HUES6 (cell line): ENCODE results near the gene LPCAT1.

Experiments
- H3K27ac ChIP-seq: 2 replicates; pipeline ENCODE4 v1.7.0; 2013; ENCODE audit warnings: low read depth, mild to moderate bottlenecking, low read length, inconsistent platforms
- H3K27me3 ChIP-seq: 2 replicates; pipeline ENCODE4 v1.6.1; 2013; ENCODE audit warnings: low read length; ENCODE audit not compliant: control insufficient read depth, insufficient read depth
- H3K36me3 ChIP-seq: 2 replicates; pipeline ENCODE4 v1.6.1; 2013; ENCODE audit warnings: low read length; ENCODE audit not compliant: control insufficient read depth, insufficient read depth
- H3K4me1 ChIP-seq: 2 replicates; pipeline ENCODE4 v1.6.1; 2013; ENCODE audit warnings: low read length; ENCODE audit not compliant: control insufficient read depth, insufficient read depth
- H3K4me3 ChIP-seq: 2 replicates; pipeline ENCODE4 v1.5.1; 2013; ENCODE audit warnings: low read depth, low read length
- H3K9ac ChIP-seq: one replicate; pipeline ENCODE4 v1.6.1; 2013; ENCODE audit warnings: mild to moderate bottlenecking, low read length
- H3K9me3 ChIP-seq: 2 replicates; pipeline ENCODE4 v1.6.1; 2013; ENCODE audit warnings: low read depth, low read length; ENCODE audit not compliant: control insufficient read depth, insufficient read depth

LPCAT1 gene

DNA sequence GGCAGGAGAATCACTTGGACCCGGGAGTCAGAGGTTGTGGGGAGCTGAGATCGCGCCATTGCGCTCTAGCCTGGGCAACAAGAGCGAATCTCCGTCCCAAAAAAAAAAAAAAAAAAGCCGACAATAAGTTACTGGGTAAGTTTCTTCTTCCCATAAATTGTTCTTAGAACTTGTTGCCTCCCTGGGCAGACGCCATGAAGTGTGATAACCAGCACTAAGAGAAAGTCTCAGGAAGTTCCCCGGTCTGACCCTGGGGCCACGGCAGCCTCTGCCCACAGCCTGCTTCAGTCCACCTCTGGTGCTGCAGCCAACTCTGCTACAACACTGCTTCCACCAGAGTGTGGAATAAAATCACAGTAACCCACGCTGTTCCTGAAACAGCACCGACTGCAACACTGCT, 19.1 kb downstream of the LPCAT1 start:
- H3K4me1 ChIP-seq, result peaks cover 60% of the 10 kb centered on the region
- H3K9ac ChIP-seq, result no peak overlapping the region
- no peaks in the 10 kb centered on the region for H3K27me3 ChIP-seq
- no peaks in the 10 kb centered on the region for H3K9me3 ChIP-seq
- H3K36me3 ChIP-seq, result peaks cover 51% of the 10 kb centered on the region
- no peak overlapping the region for H3K4me3 ChIP-seq
- H3K27ac ChIP-seq, result no peak overlapping the region

DNA sequence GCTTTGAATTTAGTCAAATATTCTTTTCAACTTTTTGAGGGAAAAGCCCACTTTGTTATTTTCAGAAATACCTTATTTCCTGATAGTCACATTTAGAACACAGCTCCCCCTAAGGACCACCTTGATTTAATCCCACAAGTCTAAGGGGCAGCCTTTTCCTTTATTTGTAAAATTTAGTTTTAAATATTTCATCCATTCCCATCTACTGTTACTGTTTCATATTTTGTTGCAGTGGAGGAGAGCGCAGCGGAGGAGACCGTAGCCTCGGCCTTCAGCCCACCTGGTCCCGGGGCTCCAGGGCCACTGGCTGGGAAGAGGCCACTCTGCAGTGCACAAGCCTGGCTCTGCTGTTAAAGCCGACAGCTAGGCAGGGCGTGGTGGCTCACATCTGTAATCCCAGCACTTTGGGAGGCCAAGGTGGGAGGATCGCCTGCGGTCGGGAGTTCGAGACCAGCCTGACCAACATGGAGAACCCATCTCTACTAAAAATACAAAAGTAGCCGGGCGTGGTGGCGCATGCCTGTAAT, 19.6 kb downstream of the LPCAT1 start:
- H3K9ac ChIP-seq, result no peak overlapping the region

DNA sequence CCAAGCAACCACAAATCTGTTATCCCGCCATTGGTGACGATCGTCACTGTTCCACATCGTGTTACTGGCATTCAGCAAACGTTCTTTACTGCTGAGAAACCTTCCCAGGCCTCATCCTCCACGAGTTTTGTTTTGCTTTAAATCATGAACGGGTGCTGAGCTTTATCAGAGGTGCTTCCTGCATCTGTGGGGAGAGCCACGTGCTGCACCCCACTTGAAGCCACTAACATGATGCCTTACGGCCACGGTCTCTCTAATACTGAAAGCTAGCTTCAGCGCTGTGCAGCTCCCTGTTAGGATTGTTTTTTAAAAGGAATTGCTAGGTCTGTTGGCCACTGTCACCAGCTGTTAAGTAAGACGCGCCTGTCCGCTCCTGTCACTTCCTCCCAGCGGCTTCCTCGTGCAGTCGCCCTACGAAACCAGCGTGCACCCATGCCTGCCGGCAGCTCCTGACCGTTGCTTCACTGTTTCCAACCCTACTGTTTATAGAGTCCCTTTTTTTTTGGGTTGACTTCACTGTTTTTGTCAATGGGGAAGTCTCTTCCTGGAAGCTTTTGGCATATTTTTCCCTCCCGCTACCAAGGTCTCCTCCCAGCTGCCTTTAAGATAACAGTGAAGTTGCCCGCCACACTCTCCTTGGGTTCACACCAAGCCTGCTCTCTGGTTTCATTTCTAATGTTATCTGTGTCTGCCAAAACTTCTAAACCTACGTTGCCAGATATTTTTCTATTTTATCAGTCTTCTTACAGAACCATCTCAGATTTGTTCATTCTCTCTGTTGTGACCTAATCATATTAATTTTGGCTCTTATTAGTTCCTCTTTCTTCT, 20.3 kb downstream of the LPCAT1 start:
- H3K4me1 ChIP-seq, result peaks cover 60% of the 10 kb centered on the region
- H3K27me3 ChIP-seq, result no peaks in the 10 kb centered on the region
- H3K4me3 ChIP-seq, result no peak overlapping the region
- H3K9me3 ChIP-seq, result no peaks in the 10 kb centered on the region
- H3K9ac ChIP-seq, result no peak overlapping the region
- H3K27ac ChIP-seq, result no peak overlapping the region
- peaks cover 49% of the 10 kb centered on the region for H3K36me3 ChIP-seq

More for the DNA sequence above, 19.6 kb downstream of the LPCAT1 start:
- Histone ChIP-seq H3K4me1 (peaks cover 60% of the 10 kb centered on the region), H3K4me3 (no peak overlapping the region), H3K36me3 (peaks cover 50% of the 10 kb centered on the region), H3K27ac (no peak overlapping the region), H3K27me3 (no peaks in the 10 kb centered on the region), H3K9me3 (no peaks in the 10 kb centered on the region)

DNA sequence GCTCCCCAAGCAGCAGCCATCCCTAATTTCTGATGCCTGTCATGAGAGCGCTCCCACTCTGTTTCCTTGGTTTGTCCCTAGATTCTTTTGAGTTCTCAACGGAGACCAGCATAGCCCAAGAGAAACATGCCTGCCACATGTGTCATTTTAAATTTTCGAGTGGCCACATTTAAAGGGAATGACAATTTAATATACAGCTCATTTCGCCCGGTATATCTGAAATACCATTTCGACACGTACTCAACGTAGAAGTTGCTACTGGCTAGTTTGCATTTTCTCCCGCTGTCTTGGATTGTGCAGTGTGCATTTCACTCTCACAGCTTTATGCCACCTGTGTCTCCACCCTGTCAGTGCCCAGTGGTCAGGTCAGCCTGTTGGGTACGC, 21.0 kb downstream of the LPCAT1 start:
- Histone ChIP-seq H3K9me3 (no peaks in the 10 kb centered on the region), H3K27me3 (no peaks in the 10 kb centered on the region), H3K36me3 (peaks cover 53% of the 10 kb centered on the region), H3K4me3 (no peak overlapping the region), H3K4me1 (peaks cover 58% of the 10 kb centered on the region), H3K9ac (no peak overlapping the region), H3K27ac (no peak overlapping the region)

DNA sequence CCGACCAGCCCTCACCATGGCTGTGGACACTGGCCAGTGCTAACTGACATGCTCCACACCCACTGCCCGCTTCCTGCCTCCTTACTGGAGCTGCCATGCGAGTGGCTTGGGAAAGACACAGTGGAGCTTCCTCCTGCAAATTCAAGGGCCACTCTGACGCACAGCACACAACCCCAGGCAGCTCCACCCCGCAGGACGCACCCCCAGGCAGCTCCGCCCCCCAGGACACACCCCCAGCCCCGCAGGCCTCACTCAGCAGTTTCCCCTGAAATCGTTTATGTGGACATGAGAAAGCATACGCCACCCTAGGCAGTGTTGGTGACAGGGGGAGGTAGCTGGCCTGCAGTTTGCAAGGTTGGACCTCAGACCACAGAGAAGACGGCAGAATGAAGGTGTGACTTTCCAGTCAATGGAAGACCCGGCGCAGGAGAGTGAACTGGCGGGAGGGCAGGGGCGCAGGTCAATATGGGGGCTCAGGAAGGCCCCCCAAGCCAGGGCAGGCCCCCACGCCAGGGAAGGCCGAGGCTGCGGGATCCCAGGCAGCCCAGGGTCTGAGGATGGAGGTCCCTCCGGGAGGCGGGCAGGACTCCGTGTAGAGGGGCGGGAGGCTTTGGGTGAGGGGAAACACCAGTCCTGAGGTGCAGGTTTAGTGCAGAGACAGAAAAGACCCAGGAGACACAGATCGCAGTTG, 21.6 kb downstream of the LPCAT1 start:
- peaks cover 54% of the 10 kb centered on the region for H3K36me3 ChIP-seq
- H3K9ac ChIP-seq, result no peak overlapping the region
- H3K4me3 ChIP-seq, result no peak overlapping the region
- no peaks in the 10 kb centered on the region for H3K9me3 ChIP-seq
- no peak overlapping the region for H3K27ac ChIP-seq
- no peaks in the 10 kb centered on the region for H3K27me3 ChIP-seq
- peaks cover 53% of the 10 kb centered on the region for H3K4me1 ChIP-seq

DNA sequence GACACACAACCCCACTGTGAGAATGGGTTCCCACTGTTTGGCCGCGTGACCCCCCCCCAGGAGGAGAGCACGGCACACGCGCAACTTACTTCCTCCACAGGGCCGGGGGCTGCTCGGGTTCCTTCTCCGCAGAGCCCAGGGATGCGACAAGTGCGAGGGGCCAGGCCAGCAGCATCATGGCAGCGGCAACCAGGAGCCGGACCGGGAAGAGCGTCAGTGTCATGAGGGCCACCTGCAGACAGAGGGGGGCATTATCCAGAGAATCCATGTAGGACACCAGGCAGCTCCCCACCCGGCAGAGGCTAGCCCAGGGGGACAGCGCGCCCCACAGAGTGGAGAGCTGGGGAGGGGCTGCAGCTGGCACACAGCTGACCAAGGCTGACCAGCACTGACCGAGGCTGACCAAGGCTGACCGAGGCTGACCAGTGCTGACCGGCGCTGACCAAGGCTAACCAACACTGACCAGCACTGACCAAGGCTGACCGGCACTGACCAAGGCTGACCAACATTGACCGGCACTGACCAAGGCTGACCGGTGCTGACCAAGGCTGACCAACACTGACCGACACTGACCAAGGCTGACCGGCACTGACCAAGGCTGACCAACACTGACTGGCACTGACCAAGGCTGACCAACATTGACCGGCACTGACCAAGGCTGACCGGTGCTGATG, 22.3 kb downstream of the LPCAT1 start:
- H3K4me1 ChIP-seq, result peaks cover 46% of the 10 kb centered on the region
- H3K9me3 ChIP-seq, result no peaks in the 10 kb centered on the region
- H3K4me3 ChIP-seq, result no peak overlapping the region
- no peak overlapping the region for H3K9ac ChIP-seq
- 0 out of 2 replicates have a peak overlapping the region, but pooled peaks have one; percentile 38 for H3K27ac ChIP-seq
- peaks cover 56% of the 10 kb centered on the region for H3K36me3 ChIP-seq
- H3K27me3 ChIP-seq, result no peaks in the 10 kb centered on the region

DNA sequence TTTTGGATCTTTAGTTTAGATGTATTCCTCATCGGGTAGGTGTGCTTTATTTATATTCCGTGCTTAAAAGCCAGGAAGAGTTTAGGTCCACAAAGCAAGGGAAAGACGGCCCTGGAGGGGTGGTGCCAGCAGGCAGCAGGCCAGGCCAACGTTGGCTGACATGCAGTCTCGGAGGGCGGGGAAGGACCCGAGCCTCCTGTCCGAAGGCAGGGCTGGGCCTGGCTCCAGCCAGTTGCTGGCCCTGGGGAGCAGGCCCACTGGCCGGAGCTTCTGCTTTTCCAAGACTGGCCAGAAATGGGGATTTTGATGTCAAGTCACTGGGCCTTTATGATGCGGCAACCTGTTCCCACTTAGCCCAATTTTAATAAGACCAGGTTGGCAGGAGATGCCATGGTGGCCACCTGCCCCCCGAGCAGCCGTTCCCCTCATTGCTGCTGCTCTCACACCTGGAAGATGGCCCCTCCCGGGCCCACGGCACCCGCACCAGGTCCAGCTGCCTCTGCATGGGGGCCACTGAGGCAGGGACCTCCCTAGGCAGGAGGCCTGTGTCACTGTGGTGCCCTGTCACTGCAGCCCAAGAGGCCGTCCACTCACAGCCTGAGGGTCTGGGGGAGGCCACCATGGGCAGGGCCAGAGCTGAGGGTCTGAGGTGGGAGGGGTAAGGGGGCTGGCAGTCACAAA, 23.2 kb downstream of the LPCAT1 start:
- no peaks in the 10 kb centered on the region for H3K27me3 ChIP-seq
- peaks cover 36% of the 10 kb centered on the region for H3K4me1 ChIP-seq
- H3K4me3 ChIP-seq, result no peak overlapping the region
- H3K9ac ChIP-seq, result no peak overlapping the region
- H3K9me3 ChIP-seq, result no peaks in the 10 kb centered on the region
- peaks cover 61% of the 10 kb centered on the region for H3K36me3 ChIP-seq
- no peak overlapping the region for H3K27ac ChIP-seq

DNA sequence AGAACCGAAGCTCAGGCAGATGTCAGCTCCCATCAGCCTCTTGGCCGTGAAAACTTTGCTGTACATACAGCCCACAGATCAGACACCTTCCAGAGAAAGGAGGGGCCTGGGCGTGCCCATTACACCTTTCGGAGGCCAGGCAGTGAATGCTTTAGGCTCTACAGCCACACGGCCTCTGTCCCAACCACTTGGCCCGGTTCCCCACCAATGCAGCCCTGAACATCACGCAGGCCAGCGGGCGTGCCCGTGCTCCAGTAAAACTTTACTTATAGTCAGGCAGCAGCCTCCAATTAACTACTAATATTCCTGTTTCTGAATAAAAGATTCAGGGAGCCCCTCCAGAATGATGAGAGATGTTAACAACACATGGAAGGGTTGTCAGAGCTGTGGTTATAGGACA, 23.9 kb downstream of the LPCAT1 start:
- H3K4me3 ChIP-seq, result no peak overlapping the region
- H3K9me3 ChIP-seq, result no peaks in the 10 kb centered on the region
- no peaks in the 10 kb centered on the region for H3K27me3 ChIP-seq
- no peak overlapping the region for H3K27ac ChIP-seq
- H3K9ac ChIP-seq, result no peak overlapping the region
- peaks cover 29% of the 10 kb centered on the region for H3K4me1 ChIP-seq
- H3K36me3 ChIP-seq, result peaks cover 68% of the 10 kb centered on the region

DNA sequence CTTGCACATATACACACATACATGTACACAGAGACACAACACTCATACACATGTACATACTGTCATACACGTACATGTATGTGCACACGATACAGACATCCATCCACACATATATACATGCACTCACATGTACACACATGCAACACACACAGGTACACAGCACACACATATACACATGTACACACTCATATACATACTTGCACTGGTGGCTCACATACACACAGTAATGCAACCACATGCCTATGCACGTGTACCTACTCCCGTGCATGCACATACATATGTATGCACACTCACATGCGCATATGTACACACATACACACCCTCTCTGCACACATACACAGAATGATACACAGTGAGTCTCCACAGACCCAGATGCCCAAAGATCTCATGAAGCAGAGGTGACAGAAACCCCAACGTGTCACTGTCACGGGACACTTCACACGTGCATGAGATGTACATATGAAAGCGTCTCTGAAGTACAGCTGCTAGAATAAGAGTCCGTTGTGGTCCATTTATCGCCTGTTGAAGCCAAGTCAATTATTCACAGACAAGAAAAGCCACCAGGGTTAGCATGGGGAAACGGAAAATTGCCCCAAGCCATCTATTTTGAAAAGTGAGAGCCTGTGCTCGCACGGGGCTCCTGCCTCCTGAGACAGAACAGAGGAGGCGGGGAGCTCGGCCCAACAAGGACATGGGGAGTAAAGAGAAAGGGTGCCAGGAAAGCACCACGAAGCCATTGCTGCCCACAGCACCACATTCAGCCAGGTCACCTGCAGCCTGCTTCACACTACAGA, 24.9 kb downstream of the LPCAT1 start:
- H3K4me1 ChIP-seq, result peaks cover 21% of the 10 kb centered on the region
- no peaks in the 10 kb centered on the region for H3K9me3 ChIP-seq
- no peak overlapping the region for H3K4me3 ChIP-seq
- no peak overlapping the region for H3K27ac ChIP-seq
- peaks cover 79% of the 10 kb centered on the region for H3K36me3 ChIP-seq
- H3K9ac ChIP-seq, result no peak overlapping the region
- H3K27me3 ChIP-seq, result no peaks in the 10 kb centered on the region
